GM21576 (cell line): Measurements from ENCODE around the gene SYNPO2.
"Not testable (repeated sequence)": the region's sequence is repeated elsewhere in the genome, so short reads cannot be mapped to it uniquely, and the experiment has no call there.

Experiments
- ATAC-seq: cut with Tn5 transposase; IDR thresholded peaks from one replicate; pipeline ENCODE4 v1.9.1; 2021; ENCODE audit warnings: mild to moderate bottlenecking, moderate library complexity; ENCODE audit not compliant: unreplicated experiment

Gene SYNPO2

DNA sequence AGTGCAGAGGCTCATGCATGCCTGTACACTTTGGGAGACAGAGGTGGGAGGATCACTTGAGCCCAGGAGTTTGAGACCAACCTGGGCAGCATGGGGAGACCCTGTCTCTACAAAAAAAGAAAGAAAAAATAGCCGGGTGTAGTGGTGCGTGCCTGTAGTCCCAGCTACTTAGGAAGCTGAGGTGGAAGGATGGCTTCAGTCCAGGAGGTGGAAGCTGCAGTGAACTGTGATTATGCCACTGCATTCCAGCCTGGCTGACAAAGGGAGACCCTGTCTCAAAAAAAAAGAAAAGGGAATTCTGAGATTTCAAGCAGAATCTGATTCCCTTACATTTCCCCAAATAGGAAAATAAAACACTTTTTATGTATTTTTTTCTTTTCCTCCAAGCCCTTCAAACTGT is 83.5 kb downstream of the SYNPO2 start:
- ATAC-seq = no peak

DNA sequence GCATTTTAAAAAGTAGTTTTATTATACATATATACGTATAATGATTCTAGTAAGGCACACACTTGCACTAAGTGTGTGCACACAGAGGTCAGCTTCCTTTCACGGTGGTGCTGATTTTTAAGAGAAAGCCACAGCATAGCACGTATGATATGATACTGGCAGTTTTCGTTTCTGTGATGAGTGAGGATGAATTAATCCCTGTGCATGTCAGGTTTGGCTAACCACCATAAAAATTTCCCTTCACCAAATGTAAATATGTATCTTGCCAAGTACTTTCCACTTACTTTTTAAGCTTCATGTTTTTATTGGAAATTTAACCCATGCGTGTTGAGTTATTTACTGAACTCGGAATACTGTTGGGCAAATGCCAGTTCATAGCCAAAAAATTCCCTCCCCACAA is 84.6 kb downstream of the SYNPO2 start:
- no peak for ATAC-seq

DNA sequence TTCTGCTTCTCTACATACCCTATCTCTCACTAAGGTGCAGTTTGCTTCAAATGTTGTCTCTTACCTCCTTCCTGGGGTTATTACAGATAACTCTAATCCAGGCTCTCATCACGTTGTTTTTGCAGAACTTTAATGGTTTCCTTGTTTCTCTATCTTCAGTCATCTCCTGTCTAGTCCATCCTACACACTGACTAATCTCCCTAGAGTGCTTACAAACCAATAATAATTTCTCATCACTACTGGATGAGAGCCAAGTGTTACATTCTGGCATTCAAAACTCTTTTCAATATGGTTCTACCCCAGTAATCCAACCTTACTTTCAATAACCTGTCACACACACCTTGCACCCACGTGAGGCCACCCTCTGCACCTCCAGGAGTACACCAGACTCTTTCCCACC is 86.1 kb downstream of the SYNPO2 start:
- ATAC-seq = no peak

DNA sequence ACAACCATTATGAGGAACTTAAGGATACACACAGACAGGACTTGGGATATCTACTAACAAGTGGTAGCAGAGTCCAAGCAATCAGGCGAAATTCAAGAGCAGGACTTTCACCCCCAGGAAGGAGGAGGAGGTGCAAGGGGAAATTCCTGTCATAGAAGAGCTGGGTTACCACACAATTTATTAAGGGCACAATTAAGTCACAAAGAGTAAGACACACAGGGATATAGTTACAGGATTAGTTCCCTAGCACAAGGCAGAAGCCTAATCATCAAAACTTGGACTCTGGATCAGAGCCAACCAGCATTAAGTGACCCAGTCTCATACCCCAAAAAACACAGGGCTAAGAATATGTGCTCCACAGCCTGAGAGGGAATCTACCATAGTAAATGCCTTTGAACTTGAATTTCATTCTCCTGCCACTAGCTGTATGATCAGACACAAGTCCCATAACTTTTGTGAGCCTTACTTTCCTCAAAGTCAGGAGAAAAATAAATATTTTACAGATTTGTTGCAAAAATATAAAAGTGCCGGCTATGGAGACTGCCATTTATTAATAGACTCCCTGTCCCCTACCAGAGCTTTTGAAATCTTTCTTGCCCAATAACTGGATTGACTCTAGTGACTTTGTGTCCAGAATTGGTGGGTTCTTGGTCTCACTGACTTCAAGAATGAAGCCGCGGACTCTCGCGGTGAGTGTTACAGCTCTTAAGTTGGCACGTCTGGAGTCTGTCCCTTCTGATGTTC is 87.0 kb downstream of the SYNPO2 start:
- ATAC-seq = no peak

DNA sequence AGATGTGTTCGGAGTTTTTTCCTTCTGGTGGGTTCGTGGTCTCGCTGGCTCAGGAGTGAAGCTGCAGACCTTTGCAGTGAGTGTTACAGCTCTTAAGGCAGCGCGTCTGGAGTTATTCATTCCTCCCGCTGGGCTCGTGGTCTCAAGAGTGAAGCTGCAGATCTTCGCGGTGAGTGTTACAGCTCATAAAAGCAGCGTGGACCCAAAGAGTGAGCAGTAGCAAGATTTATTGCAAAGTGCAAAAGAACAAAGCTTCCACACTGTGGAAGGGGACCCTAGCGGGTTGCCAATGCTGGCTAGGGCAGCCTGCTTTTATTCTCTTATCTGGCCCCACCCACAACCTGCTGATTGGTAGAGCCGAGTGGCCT is 87.5 kb downstream of the SYNPO2 start:
- not testable (repeated sequence) for ATAC-seq

DNA sequence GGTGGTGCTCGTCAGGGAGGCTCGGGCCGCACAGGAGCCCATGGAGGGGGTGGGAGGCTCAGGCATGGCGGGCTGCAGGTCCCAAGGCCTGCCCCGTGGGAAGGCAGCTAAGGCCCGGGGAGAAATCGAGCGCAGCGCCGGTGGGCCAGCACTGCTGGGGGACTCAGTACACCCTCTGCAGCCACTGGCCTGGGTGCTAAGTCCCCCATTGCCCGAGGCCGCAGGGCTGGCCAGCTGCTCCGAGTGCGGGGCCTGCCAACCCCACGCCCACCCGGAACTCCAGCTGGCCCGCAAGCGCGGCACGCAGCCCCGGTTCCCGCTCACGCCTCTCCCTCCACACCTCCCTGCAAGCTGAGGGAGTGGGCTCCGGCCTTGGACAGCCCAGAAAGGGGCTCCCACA is 88.4 kb downstream of the SYNPO2 start:
- ATAC-seq = not testable (repeated sequence)

DNA sequence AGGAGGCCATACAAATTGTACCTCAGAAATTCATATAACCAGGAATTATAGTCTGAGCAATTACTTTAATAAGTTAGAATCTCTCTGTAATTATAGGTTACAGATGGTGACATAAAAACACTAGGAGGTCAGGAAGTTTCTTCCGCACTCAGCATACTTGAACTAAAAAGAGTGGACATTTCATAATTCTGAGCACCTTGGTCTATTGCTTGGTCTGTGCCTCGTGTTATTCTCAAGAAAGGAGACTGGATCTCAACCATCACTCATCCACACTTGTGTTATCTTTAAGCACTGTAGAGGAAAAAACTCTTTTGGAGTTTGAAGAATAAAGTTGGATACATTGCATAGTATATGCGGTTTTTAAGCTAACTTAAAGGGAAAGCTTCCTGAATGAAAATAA is 91.1 kb downstream of the SYNPO2 start:
- no peak for ATAC-seq

DNA sequence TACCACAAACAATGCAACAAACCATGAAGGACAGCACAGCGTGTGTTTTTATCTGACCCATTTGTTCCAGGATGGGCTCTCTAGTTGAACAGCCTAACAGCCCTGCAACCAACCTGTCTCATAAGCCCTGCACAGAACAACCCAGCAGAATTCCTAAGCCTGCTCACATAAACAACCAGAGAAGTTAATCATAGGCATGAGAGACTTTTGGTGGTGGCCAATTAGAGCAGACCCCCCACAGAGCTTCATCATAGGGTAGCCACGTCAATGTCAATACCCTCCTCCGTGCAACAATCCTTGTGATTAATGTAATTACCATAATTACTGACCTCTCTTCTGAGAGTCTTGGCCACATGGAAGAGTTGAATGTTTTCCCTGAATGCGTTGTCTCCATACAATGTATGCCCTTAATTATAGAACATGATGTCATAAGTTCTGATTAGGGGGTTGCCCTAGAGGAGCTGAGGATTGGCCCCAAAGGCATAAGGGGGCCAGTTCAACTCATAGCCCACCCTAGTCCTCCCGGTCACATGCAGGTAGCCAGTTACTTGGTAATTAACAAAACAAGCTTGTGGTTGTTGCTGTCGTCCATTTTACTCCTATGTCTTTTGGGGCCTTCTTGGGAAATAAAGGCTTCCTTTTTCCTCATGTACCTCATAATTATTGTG is 92.7 kb downstream of the SYNPO2 start:
- ATAC-seq = no peak

DNA sequence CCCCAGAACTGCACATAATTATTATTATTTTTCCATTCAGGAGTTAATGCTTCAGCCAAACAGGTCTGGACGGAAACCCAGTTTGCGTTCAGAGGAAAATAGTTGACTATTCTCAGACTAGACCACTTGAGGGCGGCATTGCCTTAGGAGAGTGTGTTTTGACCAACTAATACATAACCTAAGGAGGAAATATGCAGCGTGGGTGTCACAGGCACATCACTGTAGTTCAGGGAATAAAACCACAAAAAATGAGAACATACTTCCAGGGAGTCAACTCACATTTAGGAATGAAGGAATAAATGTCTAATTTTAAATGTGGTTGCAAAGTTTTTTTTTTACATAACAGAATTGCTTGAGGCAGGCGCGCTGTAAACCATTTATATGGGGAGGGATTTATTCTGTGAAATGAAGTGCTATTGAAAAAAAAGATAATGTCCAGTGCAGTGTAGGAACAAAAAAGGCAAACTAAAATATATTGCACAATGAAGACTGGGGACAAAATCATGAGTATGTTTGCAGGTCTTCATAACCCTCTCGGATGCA is 93.3 kb downstream of the SYNPO2 start:
- peak; percentile 79 for ATAC-seq

DNA sequence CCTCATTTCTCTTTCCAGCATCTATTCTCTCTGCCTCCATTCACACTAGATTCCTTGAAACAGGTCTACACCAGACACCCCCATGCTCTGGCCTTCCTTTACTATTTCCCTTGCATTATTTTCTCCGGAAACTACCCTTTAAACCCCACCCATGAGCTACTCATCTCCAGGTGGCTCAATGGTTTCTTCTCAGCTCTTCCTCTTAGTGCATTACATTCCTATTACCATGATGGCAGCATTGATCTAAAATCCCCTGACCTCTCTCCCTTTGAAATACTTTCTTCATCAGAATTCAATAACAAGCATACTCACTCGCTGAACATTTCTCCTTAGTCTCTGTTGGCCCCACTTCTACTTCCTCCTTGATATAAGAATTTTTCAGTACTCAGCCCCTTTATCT is 94.6 kb downstream of the SYNPO2 start:
- no peak for ATAC-seq

DNA sequence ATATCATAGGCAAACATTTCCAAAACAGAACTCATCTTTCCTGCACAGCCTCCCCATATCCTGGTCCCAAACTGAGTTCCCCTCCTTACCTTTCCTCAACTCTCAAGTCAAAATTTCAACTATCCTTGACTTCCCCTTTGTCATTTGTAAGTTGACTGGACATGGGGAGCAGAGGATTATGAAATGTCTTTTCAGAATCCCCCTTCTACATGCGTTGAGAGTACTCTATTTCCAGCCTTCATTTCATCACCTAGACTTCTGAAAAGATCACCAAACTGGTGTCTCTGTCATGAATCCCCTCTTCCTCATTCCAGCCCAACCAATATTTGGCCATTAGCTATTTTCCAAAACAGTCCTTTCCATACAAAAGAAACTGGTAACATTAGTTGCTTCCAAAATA is 95.2 kb downstream of the SYNPO2 start:
- no peak for ATAC-seq

DNA sequence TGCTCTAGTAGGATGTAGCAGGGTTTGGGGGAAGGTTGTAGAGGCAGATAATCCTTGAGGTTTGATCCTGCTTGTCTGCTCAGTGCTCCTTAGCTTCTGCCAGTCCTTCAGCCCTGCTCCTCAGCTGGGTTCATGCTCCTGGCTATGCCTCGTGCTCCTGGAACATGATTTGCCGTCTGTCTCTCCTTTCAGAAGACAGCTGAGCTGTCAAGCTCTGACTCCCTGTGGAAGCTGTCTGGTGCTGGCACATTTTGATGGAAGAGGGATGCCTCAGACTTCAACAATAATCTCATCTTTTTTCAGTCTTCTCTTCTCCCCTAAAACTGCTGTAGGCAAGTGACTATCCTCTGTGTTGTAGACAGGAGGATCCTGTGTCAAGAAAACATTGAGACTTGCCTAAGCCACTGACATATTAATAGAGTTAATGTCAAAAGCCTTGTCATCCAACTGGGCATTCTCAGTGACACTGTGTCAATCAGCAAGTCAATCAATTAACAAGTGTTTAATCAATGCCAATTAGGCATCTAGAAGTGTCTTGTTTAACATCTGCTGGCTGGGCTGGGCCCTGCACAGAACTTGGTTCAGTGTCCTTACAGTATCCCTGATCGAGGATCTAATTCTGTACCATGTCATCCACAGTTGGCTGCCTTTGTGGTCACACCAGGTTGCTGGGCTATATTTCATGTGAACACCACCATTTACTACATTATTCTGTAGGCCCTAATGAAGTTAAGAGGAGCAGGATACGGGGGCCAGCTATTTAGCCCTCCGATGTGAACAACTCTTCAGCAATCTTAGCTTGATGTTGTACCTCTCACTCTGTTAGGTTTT is 96.7 kb downstream of the SYNPO2 start:
- ATAC-seq = no peak

DNA sequence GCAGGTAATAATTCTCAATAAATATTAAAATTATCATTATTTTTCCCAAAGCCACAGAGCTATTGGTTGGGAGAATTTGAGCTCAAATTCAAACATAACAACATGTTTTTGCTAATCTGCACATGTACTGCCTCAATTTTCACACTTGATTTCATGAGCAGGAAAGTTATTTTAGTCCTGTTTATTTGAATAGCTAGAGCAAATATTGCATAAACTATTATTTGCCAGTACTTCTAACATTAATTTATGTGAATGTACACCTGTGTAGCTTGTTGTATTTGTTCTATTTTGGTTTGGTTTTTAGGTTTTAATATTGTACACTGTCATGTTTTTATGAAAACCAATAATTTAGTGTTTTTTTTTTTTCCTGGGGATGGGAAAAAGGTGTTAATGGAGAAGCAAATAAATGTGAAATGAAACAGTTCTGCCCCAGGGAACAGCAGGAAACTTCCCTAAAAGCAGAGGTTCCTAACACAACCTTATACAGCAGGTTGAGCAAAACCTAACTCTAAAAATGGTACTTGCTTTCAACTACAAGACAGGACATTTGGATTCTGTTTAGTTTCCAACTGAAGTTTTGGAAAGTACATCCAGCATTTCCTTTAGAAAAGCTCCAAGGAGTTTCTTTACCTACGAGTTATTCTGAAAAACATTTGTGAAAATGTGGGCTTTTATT is 99.4 kb downstream of the SYNPO2 start:
- no peak for ATAC-seq

DNA sequence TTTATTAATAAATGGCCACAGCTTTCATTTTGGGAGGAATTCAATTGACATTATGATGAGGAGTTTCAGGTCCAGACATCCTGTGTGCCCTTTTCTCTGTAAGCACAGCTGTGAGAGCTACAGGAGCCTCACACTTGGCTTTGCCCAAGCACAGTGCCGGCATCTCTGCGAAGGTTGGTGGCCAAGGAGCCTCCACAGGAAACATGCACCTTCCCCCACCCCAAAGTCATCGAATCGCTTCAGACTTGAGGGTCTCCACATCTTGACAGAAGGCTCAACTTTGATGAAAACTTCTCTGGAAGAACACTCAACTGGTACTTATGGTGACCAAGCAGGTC is 100.0 kb downstream of the SYNPO2 start:
- ATAC-seq = no peak

DNA sequence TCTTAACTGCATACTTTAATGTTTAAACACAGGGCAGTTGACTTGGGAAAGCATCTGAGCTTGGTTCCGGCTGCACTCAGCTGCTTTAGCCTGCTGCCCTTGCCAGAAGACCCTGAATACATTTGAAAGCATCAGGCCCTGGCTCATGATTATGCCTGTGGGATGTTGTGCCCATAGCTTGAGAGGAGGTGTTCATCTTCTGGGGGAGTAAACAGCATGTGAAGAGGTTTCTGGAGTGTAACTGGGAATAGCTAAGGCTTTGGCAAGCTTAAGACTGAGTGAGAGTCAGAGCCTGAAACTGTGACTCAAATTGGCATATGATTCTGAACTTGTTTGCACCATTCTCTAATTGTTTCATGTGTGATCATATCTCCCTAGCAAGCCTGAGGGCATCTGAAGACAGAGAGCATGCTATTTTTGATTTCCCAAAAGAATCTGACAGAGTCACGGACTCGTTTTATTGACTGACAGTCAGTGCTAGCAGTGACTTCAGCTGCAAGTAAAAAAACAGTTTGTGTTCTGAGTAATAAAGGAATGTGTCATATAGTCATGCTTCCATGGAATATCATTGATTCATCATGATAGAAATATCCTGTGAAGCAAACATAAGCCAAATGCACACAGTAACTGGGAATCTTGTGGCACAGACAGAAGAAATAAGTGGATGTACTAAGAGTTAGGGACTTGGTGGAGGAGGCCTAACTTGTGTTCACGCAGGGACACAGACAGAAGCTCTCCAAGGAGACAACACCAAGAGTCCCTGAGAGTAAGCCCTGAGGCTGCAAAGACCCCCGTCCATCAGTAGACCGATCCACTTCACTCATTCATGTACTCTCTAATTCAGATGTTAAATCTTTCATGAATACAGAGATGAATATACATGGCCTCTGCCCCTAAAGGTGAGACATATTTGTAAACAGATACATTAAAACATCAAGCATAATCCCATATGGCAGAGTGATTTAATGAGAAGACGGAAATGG is 100.7 kb downstream of the SYNPO2 start:
- no peak for ATAC-seq

DNA sequence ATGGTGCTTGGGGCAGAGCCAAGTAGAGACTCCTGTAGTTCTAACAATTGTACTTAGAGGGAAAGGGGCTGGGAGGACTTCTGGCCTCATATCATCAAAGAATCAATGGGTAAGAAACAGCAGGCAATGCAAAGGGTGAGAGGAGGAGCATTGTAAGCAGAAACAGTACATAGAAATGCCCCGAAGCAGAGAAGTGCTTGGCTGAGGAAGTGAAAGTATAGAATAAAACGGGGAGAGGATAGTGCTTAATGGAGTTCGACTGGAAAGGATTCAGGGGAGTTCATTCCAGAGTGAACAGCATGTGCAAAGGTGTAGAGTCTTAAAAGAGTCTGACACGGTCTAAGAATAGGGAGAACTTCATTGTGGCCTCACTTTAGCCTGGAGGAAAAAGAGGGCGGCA is 103.0 kb downstream of the SYNPO2 start:
- ATAC-seq = peak; percentile 67

DNA sequence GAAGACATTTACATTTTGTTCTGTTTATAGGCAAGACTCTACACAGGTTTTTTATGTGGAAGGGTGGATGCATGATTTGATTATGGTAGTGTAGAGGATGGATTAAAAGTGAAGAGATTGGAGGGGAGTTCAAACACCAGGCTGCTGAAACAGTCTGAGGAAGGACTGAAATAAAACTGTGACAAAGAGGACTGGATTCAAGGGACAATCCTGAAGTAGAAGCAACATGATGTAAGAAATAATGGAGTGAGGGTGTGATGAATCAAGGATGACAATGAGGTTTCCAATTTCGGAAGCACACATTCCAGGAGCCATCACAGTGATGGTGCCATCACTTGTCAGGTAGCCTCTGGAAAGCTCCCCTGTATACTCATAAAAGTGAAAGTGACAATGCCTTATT is 103.5 kb downstream of the SYNPO2 start:
- ATAC-seq = no peak

DNA sequence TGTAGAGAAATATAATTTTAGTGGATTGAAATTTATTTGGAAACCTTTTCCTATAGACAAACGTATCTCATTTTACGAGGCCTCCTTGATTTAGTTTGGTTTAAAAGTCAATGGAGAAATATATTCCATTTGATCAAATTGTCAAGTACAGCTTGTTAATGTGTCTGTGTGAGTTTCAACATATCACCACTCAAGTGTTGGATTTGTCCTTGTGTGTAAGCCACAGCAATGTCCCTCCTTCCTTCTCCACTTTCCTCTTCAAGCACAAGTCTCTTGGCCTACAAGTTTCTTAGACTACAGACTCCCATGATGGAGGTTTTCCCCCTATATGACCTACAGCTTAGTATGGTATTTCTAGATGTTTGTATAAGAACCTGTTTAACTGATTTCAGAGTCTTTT is 104.7 kb downstream of the SYNPO2 start:
- no peak for ATAC-seq

DNA sequence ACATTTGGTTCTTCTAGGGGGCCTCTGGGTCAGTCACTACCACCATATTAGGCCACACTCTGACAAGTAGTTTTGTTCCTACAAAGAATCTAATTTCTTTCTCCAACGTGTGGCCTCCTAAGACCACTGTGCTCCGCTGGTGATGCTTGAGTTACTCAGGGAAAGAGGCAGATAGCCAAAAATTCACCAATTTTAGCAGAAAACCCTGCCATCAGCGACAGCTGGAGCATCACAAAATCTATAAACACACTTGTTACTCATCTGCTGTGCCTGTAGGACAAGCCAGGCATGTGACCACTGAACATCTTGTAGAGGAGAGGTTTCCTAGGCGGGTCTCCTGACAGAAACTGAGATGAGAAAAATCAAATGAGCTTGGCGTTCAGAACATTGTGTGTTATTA is 105.4 kb downstream of the SYNPO2 start:
- no peak for ATAC-seq
